Measurements from ENCODE around the gene FAM168A. TPM values are rescaled to one million over a fixed set of nuclear protein-coding genes. Genes with fewer than 3 reads are reported as not detected.
A peak's percentile ranks its signal among the peaks of the same experiment; 100 is the strongest.

FAM168A gene
- total and polyA plus RNA-seq, 9 of the 15 experiments (the other 6 are each of a cell fraction or from before 2014, with no cell fraction given), result 0.44 to 7.2 (median 2.9) TPM

- ChIA-PET CTCF (ENCODE audit: low intra/inter-chr PET ratio) (no interaction called here), POLR2A (interaction anchor here (0.9 kb wide), 1 partner anchor 19 kb away, joined by 4 read pairs; no protein-coding TSS in a partner anchor)
- Histone ChIP-seq H3K4me1 (replicated peaks in 1 of 2; ENCODE audit: control insufficient read depth in 2 of 2, insufficient read depth in 2 of 2, low read length in 2 of 2) (peaks cover 3 to 10% of the 10 kb centered on the region in 2 experiments; a peak in 2 of 5 replicates), H3K9me3 (replicated peaks; ENCODE audit: control insufficient read depth, insufficient read depth, low read depth, low read length) (no peaks in the 10 kb centered on the region), H3K79me2 (ENCODE audit: control insufficient read depth, insufficient read depth, low read length) (no peaks in the 10 kb centered on the region), H3K27ac (ENCODE audit: extremely low read depth, low read depth, low read length) (no peak overlapping the region), H3K27me3 (ENCODE audit: control insufficient read depth in 2 of 2, insufficient read depth in 2 of 2, low read length in 2 of 2) (peaks cover 24 to 48% of the 10 kb centered on the region in 2 experiments), H2AFZ (ENCODE audit: low read depth, low read length) (no peak overlapping the region), H3K9ac (ENCODE audit: insufficient read depth in 1 of 2, low read depth in 2 of 2, low read length in 2 of 2) (no peak overlapping the region), H3K36me3 (ENCODE audit: control insufficient read depth, insufficient read depth, low read length) (no peaks in the 10 kb centered on the region), H4K20me1 (replicated peaks; ENCODE audit: control insufficient read depth, insufficient read depth, low read length) (no peaks in the 10 kb centered on the region), H3K9me1 (ENCODE audit: control insufficient read depth, insufficient read depth, low read length) (no peaks in the 10 kb centered on the region), H3K4me3 (no peak overlapping the region), H3K4me2 (ENCODE audit: insufficient read depth, low read length) (no peak overlapping the region)
- FAIRE-seq (no peak), DNase-seq (ENCODE audit: extremely low read depth in 1 of 4, low spot score in 3 of 4) (no peak), ATAC-seq (no peak)
- intact Hi-C loops (cut with micrococcal nuclease) (loop anchor here (5.0 kb wide), 2 partner anchors 309 to 579 kb away; no protein-coding TSS in a partner anchor), in situ Hi-C loops (cut with MboI) (loop anchor here (5.0 kb wide), 1 partner anchor 39 kb away; no protein-coding TSS in a partner anchor)
- BruUV-seq (replicated peaks), result no TSS peak
- WGBS (ENCODE audit: insufficient coverage, low coverage, missing lambda C conversion rate), result 0% methylated on average over 4 of the region's 4 CpGs
- no peak for TF ChIP-seq CBX3 (IDR thresholded peaks at IDR 0.05; ENCODE audit: borderline replicate concordance in 1 of 2, low read length in 2 of 2)
Measured at GRCh38 chr11:73353422-73353821, 244.5 kb downstream of the FAM168A start.

DNA sequence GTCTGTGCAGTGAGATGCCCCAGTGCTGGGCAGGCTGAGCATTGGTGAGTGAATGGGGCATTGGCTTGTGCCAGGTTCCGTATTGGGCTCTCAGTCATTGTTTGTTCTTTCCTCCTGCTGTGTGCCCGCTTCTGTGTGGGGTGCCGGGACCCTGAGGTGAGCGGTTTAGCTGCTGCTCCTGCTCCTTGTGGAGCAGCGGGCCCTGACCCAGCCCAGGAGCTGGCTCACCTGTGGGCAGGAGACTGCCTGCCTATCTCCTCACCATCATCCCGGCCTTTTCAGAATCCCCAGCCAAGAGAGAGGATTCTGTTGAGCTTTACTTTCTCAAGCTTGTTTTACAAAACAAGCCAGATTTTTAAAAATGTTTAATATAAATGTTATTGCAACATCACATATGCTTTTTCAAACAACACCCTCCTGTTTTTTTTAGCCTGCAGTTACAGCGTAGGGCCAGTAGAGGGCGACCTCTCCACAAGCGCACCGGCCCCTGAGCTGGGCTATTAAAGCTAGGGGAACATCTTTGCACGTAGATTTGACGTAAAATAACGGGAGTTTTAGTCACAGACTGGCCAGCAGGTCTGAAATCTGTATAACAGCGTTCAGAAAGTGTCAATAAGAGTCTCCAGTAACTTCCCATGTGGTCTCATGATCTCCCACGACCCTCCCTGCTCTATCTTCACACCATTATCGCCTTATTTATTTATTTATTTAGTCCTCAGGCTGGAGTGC, 246.8 kb downstream of the FAM168A start:
- Histone ChIP-seq H3K4me3 (no peak overlapping the region), H3K27ac (ENCODE audit: extremely low read depth, low read depth, low read length) (no peak overlapping the region), H3K9me1 (ENCODE audit: control insufficient read depth, insufficient read depth, low read length) (no peaks in the 10 kb centered on the region), H2AFZ (ENCODE audit: low read depth, low read length) (peak overlapping the region; percentile 76), H3K36me3 (ENCODE audit: control insufficient read depth, insufficient read depth, low read length) (no peaks in the 10 kb centered on the region), H4K20me1 (replicated peaks; ENCODE audit: control insufficient read depth, insufficient read depth, low read length) (no peaks in the 10 kb centered on the region), H3K79me2 (ENCODE audit: control insufficient read depth, insufficient read depth, low read length) (no peaks in the 10 kb centered on the region), H3K9me3 (replicated peaks; ENCODE audit: control insufficient read depth, insufficient read depth, low read depth, low read length) (no peaks in the 10 kb centered on the region), H3K4me2 (ENCODE audit: insufficient read depth, low read length) (peak overlapping the region; percentile 72), H3K4me1 (replicated peaks in 1 of 2; ENCODE audit: control insufficient read depth in 2 of 2, insufficient read depth in 2 of 2, low read length in 2 of 2) (peaks cover 3 to 11% of the 10 kb centered on the region in 2 experiments; a peak in 2 of 5 replicates), H3K27me3 (ENCODE audit: control insufficient read depth in 2 of 2, insufficient read depth in 2 of 2, low read length in 2 of 2) (peaks cover 16 to 46% of the 10 kb centered on the region in 2 experiments), H3K9ac (ENCODE audit: insufficient read depth in 1 of 2, low read depth in 2 of 2, low read length in 2 of 2) (0 out of 4 replicates have a peak overlapping the region, but pooled peaks of 1 of the 2 experiments have one; percentile 17)
- intact Hi-C loops (cut with micrococcal nuclease), result loop anchor here (1.0 to 5.0 kb wide), 3 partner anchors 42 to 581 kb away; no protein-coding TSS in a partner anchor
- POLR2A ChIA-PET, result interaction anchor here (0.6 to 1.6 kb wide), 6 partner anchors 9 to 314 kb away, joined by 3 to 6 read pairs (median 4); partner anchors contain the start of gene FAM168A
- CTCF ChIA-PET (ENCODE audit: low intra/inter-chr PET ratio), result interaction anchor here (0.6 to 3.7 kb wide), 7 partner anchors 39 to 311 kb away, joined by 3 to 51 read pairs (median 3); no protein-coding TSS in a partner anchor
- WGBS (ENCODE audit: insufficient coverage, low coverage, missing lambda C conversion rate), result 3% methylated on average over 16 of the region's 16 CpGs
- no TSS peak for BruUV-seq (replicated peaks)
- peak; percentile 71 to 88 (median 86) for DNase-seq (ENCODE audit: extremely low read depth in 1 of 4, low spot score in 3 of 4)
- in situ Hi-C loops (cut with MboI), result loop anchor here (5.0 kb wide), 1 partner anchor 41 kb away; no protein-coding TSS in a partner anchor
- ATAC-seq, result peak; percentile 82
- FAIRE-seq, result peak; percentile 96
- TF ChIP-seq CEBPB (tag; IDR thresholded peaks at IDR 0.05), result peak; percentile 97
- TF ChIP-seq SMC3 (conservative IDR thresholded peaks at IDR 0.05; ENCODE audit: insufficient read depth, low read depth, low read length), result peak; percentile 89
- TF ChIP-seq JUND (IDR thresholded peaks at IDR 0.05; ENCODE audit: borderline replicate concordance, low read depth, low read length), result 0 out of 2 replicates have a peak, but pooled peaks have one; percentile 33
- TF ChIP-seq JUND (tag; IDR thresholded peaks at IDR 0.05; ENCODE audit: borderline replicate concordance, low read depth, low read length), result no peak
- TF ChIP-seq ETV1 (tag; conservative IDR thresholded peaks at IDR 0.05; ENCODE audit: low read depth), result no peak
- TF ChIP-seq, protein P1, sequence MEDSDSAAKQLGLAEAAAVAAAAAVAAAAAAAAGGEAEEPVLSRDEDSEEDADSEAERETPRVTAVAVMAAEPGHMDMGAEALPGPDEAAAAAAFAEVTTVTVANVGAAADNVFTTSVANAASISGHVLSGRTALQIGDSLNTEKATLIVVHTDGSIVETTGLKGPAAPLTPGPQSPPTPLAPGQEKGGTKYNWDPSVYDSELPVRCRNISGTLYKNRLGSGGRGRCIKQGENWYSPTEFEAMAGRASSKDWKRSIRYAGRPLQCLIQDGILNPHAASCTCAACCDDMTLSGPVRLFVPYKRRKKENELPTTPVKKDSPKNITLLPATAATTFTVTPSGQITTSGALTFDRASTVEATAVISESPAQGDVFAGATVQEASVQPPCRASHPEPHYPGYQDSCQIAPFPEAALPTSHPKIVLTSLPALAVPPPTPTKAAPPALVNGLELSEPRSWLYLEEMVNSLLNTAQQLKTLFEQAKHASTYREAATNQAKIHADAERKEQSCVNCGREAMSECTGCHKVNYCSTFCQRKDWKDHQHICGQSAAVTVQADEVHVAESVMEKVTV (CRISPR knock-in tag; IDR thresholded peaks at IDR 0.05), result peak; percentile 90
- peak; percentile 52 for TF ChIP-seq L3MBTL2 (IDR thresholded peaks at IDR 0.05)
- peak; percentile 86 to 89 for TF ChIP-seq RAD21 (CRISPR knock-in tag; conservative IDR thresholded peaks at IDR 0.05 in 1 of 2, IDR thresholded peaks at IDR 0.05 in 1 of 2)
- TF ChIP-seq MAX (CRISPR knock-in tag; IDR thresholded peaks at IDR 0.05), result no peak
